ENCODE results near the gene KCNN3. TPM values are rescaled to one million over a fixed set of nuclear protein-coding genes. Genes with fewer than 3 reads are reported as not detected.

The KCNN3 gene
- total RNA-seq, 1 donor from 2014 or later: 0.36 TPM

DNA sequence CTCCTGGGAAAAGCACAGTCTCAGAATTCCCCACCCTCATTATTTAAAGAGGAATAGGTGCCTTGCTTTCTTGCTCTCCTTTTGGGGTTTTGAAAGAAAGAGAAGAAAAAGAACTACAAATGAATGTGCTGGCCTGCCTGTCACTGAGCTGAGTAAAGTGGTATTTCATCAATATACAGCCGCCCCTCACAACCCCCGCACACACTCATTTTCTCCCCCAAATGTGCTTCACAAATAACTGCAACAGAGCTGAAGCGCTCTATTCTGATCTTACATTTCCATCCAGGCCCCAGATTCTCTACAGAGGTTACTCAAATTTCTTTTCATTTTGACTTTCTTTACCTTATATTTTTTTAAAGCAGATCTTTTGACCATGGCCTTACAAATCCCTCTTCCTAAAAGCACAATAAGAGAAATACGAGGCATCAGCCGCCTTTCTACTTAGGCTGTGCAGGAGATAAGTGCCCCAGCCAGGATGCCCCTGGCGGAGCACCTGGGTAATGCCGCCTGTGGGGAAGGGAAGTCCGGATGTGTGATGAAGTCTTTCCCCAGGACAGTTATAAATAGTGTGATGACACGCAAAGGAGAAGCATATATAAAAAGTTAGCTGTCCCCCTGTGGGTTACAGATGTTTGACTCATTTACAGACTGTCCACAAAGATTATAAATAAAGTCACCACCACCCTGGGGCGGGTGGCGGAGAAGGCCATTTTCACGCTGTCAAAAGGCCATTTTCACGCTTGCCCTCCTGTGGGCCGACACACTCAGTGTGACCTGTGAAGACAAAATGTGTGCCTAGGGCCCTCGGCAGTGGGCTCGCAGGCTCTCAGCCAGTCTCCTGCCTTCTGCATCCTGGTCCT lies 6.5 kb downstream of the KCNN3 start:
- peaks cover 20% of the 10 kb centered on the region for H3K4me1 Mint-ChIP-seq (ENCODE audit: low read depth)
- H3K27me3 Mint-ChIP-seq (ENCODE audit: insufficient read depth): peaks cover 17% of the 10 kb centered on the region
- H3K36me3 Mint-ChIP-seq (ENCODE audit: low read depth): no peaks in the 10 kb centered on the region
- intact Hi-C loops (cut with micrococcal nuclease): loop anchor here (2.0 kb wide), 1 partner anchor 15 kb away; no protein-coding TSS in a partner anchor
- no peak overlapping the region for H3K27ac Mint-ChIP-seq
- no peak overlapping the region for H3K4me3 Mint-ChIP-seq
- DNase-seq (ENCODE audit: low spot score): no peak
- H3K9me3 Mint-ChIP-seq: no peaks in the 10 kb centered on the region

DNA sequence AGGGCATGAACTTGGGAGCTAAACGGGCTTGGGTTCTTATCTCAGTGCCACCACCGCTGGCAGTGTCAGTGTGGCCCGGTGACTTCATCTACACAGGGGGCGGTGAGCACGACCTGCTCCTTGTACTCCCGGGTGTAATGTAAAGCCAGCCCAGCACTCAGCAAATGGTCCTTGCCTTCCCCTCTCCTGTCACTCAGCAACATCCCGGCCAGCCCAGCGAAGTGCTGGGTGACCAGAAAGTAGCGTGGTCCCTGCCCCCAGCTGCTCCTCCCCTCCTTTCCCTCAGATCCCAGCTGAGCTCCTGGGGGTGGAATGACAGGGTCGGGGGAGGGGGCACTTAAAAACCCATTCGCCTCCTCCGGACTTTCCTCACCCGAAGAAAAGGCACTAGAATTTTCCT lies 7.2 kb downstream of the KCNN3 start:
- Mint-ChIP-seq H3K27me3 (ENCODE audit: insufficient read depth) (peaks cover 13% of the 10 kb centered on the region), H3K4me3 (no peak overlapping the region), H3K27ac (no peak overlapping the region), H3K4me1 (ENCODE audit: low read depth) (peaks cover 24% of the 10 kb centered on the region), H3K36me3 (ENCODE audit: low read depth) (no peaks in the 10 kb centered on the region), H3K9me3 (no peaks in the 10 kb centered on the region)
- no peak for DNase-seq (ENCODE audit: low spot score)
- intact Hi-C loops (cut with micrococcal nuclease): loop anchor here (2.0 kb wide), 1 partner anchor 14 kb away; no protein-coding TSS in a partner anchor

DNA sequence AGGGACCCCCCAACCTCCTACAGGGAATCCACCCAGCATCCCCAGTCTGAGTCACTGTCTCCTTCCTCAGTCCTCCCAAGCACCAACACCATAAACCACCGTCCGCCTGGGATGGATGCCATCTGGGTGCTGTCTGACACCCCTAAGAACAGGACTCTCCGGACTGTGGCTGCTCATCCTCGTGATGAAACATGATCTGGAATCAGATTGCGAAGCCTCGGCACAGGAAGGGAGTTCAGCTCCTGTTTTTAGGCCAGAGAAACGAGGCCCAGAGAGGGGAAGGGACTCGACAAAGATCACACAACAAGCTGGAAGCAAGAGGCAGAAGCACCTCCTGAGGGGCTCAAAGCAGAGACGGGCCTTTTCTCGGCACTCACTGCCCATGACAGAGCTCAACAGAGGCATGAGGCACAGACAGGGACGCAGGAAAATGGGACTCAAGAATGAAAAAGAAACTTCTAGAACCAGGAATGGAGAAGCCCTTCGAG lies 8.4 kb downstream of the KCNN3 start:
- H3K9me3 Mint-ChIP-seq: no peaks in the 10 kb centered on the region
- intact Hi-C loops (cut with micrococcal nuclease): loop anchor here (2.0 kb wide), 1 partner anchor 13 kb away; no protein-coding TSS in a partner anchor
- H3K27me3 Mint-ChIP-seq (ENCODE audit: insufficient read depth): peaks cover 15% of the 10 kb centered on the region
- no peak for DNase-seq (ENCODE audit: low spot score)
- H3K36me3 Mint-ChIP-seq (ENCODE audit: low read depth): no peaks in the 10 kb centered on the region
- no peak overlapping the region for H3K4me3 Mint-ChIP-seq
- H3K27ac Mint-ChIP-seq: no peak overlapping the region
- H3K4me1 Mint-ChIP-seq (ENCODE audit: low read depth): peaks cover 31% of the 10 kb centered on the region

DNA sequence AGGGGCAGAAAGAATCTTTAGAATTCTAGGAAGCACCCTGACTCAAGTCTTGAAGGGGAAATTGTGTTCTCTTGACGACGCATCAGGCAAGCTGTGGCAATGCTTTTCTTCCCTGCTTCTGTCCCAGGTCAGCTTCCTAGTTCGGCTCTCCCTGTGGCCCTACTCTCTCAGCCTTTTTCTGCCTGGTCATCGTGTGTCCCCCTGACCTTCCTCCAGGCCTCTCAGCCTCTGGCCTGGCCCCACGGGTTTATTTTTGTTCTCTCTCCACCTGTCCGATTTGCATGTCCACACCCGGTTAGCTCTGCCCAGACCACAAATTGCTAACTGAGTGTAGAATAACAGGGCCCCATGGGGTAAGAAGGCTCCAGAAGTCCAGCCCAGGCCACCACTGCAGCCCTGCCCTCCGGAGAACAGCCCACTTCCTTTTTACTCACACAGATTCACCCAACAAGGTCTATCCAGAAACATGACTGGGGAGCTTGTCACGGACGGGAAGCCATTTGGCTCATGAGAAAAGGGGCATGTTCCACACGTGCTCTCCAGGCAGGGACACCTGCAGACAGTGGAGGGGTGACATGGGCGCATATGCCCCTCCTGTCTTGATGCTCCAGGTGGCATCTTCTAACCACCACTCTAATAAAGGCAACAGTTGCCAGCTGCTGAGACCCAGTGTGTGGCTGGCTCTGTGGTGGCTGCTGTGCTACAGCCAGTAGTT lies 9.8 kb downstream of the KCNN3 start:
- no peaks in the 10 kb centered on the region for H3K9me3 Mint-ChIP-seq
- H3K36me3 Mint-ChIP-seq (ENCODE audit: low read depth): no peaks in the 10 kb centered on the region
- peaks cover 37% of the 10 kb centered on the region for H3K4me1 Mint-ChIP-seq (ENCODE audit: low read depth)
- DNase-seq (ENCODE audit: low spot score): no peak
- intact Hi-C loops (cut with micrococcal nuclease): no loop called here
- H3K27me3 Mint-ChIP-seq (ENCODE audit: insufficient read depth): peaks cover 15% of the 10 kb centered on the region
- H3K27ac Mint-ChIP-seq: peak overlapping the region; percentile 64
- no peak overlapping the region for H3K4me3 Mint-ChIP-seq

DNA sequence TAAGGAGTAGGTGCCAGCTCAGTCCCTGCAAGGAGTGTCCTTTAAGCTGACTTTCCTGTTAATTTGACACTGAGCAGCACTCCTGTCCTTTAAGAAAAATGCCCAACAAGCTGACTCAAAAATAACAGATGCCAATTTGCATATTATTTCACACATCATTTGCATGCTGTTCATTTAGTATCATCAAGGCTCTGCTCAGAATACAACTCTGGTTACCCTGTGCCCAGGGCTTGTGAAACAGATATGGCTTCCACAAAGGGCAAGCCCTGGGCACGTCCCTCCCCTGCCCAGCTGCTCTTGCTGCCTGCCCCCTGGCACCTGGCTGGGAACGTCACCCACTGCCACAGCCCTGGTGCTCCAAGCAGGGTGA lies 10.3 kb downstream of the KCNN3 start:
- H3K36me3 Mint-ChIP-seq (ENCODE audit: low read depth): no peaks in the 10 kb centered on the region
- no peak overlapping the region for H3K4me3 Mint-ChIP-seq
- no peak overlapping the region for H3K27ac Mint-ChIP-seq
- peaks cover 15% of the 10 kb centered on the region for H3K27me3 Mint-ChIP-seq (ENCODE audit: insufficient read depth)
- intact Hi-C loops (cut with micrococcal nuclease): no loop called here
- H3K9me3 Mint-ChIP-seq: no peaks in the 10 kb centered on the region
- H3K4me1 Mint-ChIP-seq (ENCODE audit: low read depth): peaks cover 36% of the 10 kb centered on the region
- no peak for DNase-seq (ENCODE audit: low spot score)

DNA sequence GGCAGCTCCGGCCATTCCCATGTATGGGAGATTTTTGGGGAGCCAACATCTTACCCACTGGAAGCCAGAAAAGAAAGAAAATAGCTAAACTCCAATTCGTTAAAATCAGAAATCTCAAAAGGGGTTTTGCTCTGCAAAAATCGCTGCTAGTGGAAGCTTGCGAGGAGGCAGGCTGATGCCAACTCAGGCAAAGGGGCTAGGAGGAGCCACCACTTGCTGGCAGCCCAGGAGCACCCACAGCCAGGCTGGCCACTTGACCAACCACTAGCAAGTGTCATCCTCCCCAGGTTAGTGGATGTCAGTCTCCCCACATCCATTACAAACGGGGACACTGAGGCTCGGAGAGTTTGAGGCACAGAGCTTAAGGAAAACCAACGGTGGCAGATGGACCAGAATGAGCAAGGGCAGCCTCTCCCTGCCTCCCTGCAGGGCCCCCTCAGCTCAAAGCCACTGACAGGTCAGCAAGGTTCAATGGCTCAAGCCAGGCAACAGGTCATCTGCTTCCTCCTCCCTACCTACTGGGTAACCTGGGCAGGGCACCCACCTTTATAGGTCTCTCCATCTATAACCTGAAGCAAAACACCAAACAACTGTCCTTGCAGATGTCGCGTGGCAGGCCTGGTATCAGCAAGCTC lies 10.8 kb downstream of the KCNN3 start:
- peaks cover 11% of the 10 kb centered on the region for H3K27me3 Mint-ChIP-seq (ENCODE audit: insufficient read depth)
- intact Hi-C loops (cut with micrococcal nuclease): no loop called here
- no peak overlapping the region for H3K4me3 Mint-ChIP-seq
- no peaks in the 10 kb centered on the region for H3K36me3 Mint-ChIP-seq (ENCODE audit: low read depth)
- DNase-seq (ENCODE audit: low spot score): no peak
- H3K4me1 Mint-ChIP-seq (ENCODE audit: low read depth): peaks cover 31% of the 10 kb centered on the region
- H3K9me3 Mint-ChIP-seq: no peaks in the 10 kb centered on the region
- no peak overlapping the region for H3K27ac Mint-ChIP-seq

DNA sequence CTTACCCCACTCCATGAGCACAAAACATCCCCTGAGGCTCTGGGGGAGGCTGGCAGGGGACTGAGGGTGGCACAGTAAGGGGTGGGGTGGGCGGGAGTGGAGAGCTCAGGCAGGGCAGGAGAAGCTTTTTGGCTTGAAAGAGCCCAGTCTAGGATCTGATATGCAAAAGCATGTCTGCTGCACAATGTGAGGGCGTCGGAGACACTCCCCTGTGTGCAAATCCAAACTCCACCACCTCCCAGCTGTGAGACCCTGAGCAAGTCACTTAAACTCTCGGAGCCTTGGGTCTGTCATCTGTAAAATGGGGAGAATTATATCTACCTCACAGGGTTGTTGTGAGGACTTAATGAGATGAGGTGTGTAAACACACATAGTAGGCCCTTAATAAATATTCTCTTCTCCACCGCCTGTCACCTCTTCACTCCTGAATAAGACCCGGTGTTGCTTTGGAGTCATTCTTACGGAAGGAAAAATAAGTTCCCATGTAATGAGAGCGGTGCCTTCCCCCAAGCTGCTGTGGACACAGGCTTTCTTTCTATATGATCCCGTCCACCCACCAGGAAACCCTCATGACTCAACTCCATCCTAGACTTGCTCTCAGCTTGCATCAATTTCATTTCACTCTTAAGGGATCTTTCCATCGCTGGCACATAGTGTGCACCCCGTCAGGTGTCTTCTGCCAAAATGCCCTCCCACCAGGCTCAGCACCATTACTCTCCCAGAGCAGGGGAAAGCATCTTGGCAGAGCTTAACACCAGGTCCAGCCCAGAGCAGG lies 12.5 kb downstream of the KCNN3 start:
- no peak for DNase-seq (ENCODE audit: low spot score)
- H3K27ac Mint-ChIP-seq: peak overlapping the region; percentile 82
- H3K27me3 Mint-ChIP-seq (ENCODE audit: insufficient read depth): peaks cover 7% of the 10 kb centered on the region
- intact Hi-C loops (cut with micrococcal nuclease): no loop called here
- no peaks in the 10 kb centered on the region for H3K36me3 Mint-ChIP-seq (ENCODE audit: low read depth)
- peaks cover 24% of the 10 kb centered on the region for H3K4me1 Mint-ChIP-seq (ENCODE audit: low read depth)
- H3K9me3 Mint-ChIP-seq: no peaks in the 10 kb centered on the region
- no peak overlapping the region for H3K4me3 Mint-ChIP-seq

DNA sequence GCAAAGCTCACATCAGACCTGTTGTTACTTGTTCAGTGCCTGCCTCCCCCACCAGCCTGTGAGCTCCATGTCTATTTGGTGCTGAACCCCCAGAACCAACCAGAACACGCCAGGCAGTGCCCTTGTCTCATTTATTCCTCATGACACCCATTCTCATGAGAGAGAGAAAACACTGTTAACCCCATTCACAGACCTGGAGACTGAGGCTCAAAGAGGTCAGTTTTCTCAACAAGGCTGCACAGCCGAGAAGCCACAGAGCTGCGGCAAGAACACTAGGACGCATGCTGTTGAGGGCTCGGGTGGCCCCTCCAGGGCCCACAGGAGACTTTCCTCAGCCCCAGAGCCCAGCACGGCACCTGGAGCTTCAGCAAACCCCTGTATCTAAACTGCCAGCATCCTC lies 13.1 kb downstream of the KCNN3 start:
- no peak for DNase-seq (ENCODE audit: low spot score)
- no peak overlapping the region for H3K27ac Mint-ChIP-seq
- H3K27me3 Mint-ChIP-seq (ENCODE audit: insufficient read depth): peaks cover 7% of the 10 kb centered on the region
- intact Hi-C loops (cut with micrococcal nuclease): no loop called here
- no peaks in the 10 kb centered on the region for H3K36me3 Mint-ChIP-seq (ENCODE audit: low read depth)
- peaks cover 24% of the 10 kb centered on the region for H3K4me1 Mint-ChIP-seq (ENCODE audit: low read depth)
- no peaks in the 10 kb centered on the region for H3K9me3 Mint-ChIP-seq
- H3K4me3 Mint-ChIP-seq: no peak overlapping the region

DNA sequence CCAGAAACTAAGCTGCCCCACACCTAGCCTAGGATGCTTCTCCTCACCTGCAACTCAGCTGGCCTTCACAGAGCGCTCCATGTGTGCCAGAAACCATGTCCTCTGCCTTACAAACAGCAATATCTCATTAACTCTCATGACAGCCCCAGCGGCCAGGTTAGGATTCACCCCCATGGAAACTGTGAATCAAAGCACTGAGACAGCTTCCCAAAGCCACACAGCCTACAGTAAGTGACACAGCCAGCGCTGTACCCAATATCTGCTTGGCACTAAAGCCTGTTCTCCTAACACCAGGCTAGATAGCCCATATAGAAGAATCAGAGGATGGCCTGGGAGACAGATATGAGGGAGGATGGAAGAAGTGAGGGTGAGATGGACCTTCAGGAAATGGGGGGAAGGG lies 13.5 kb downstream of the KCNN3 start:
- intact Hi-C loops (cut with micrococcal nuclease): no loop called here
- no peaks in the 10 kb centered on the region for H3K36me3 Mint-ChIP-seq (ENCODE audit: low read depth)
- H3K9me3 Mint-ChIP-seq: no peaks in the 10 kb centered on the region
- H3K27me3 Mint-ChIP-seq (ENCODE audit: insufficient read depth): peaks cover 5% of the 10 kb centered on the region
- H3K4me1 Mint-ChIP-seq (ENCODE audit: low read depth): peaks cover 24% of the 10 kb centered on the region
- no peak overlapping the region for H3K27ac Mint-ChIP-seq
- no peak for DNase-seq (ENCODE audit: low spot score)
- no peak overlapping the region for H3K4me3 Mint-ChIP-seq

DNA sequence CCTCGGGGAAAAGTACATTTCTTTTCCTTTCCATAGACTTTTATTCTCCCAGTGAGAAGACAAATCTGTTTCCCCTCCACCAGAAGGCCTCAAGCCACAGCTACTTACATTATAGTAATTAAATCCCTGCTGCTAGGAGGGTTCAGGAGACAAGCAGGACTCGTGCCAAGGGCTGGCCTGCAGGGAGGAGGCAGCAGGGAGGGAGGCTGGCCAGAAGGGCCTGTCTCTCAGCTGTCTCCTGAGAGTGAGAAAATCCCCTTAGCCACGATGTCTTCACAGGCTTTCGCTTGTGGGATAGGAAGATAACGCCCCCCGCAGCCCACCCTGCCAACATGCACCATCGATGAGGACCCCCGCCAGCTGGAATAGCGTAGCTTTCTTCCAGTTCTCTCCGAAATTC lies 14.0 kb downstream of the KCNN3 start:
- Mint-ChIP-seq H3K9me3 (no peaks in the 10 kb centered on the region), H3K36me3 (ENCODE audit: low read depth) (no peaks in the 10 kb centered on the region), H3K4me3 (no peak overlapping the region), H3K27ac (no peak overlapping the region), H3K27me3 (ENCODE audit: insufficient read depth) (peaks cover 5% of the 10 kb centered on the region), H3K4me1 (ENCODE audit: low read depth) (peaks cover 24% of the 10 kb centered on the region)
- intact Hi-C loops (cut with micrococcal nuclease): no loop called here
- DNase-seq (ENCODE audit: low spot score): no peak

DNA sequence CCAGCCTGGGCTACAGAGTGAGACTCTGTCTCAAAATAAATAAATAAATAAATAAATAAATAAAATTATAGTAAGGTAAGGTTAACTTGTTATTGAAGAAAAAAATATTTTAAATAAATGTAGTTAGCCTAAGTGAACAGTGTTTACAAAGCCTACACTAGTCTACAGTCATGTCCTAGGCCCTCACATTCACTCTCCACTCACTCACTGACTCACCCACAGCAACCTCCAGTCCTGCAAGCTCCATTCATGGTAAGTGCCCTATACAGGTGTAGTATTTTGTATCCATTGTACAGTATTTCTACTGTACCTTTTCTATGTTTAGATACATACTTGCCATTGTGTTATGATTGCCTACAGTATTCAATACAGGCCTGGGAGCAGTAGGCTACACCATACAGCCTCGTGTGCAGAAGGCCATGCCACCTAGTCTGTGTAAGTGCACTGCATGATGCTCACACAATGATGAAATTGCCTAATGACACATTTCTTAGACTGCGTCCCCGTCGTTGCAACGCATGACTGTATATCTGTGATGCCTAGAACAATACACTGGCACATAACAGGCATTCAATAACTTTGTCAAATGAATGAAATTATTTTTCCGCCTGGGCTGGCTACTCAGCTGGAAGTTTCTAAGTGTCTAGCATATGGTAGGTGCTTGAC lies 14.8 kb downstream of the KCNN3 start:
- Mint-ChIP-seq H3K9me3 (no peaks in the 10 kb centered on the region), H3K27ac (no peak overlapping the region), H3K27me3 (ENCODE audit: insufficient read depth) (peaks cover 5% of the 10 kb centered on the region), H3K36me3 (ENCODE audit: low read depth) (no peaks in the 10 kb centered on the region), H3K4me3 (no peak overlapping the region), H3K4me1 (ENCODE audit: low read depth) (peaks cover 25% of the 10 kb centered on the region)
- no peak for DNase-seq (ENCODE audit: low spot score)
- intact Hi-C loops (cut with micrococcal nuclease): no loop called here

DNA sequence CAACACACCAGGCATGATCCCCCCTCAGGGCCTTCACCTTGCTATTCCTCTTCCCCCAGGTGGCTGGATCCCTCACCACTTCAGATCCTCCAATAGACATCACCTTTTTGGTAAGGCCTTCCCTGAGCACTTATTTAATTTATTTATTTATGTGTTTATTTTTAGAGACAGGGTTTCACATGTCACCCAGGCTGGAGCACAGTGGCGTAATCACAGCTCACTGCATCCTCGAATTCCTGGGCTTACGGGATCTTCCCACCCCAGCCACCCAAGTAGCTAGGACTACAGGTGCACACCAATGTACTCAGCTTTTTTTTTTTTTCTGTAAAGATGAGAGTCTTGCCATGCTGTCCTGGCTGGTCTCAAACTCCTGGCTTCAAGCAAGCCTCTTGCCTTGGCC lies 17.2 kb downstream of the KCNN3 start:
- intact Hi-C loops (cut with micrococcal nuclease): no loop called here
- Mint-ChIP-seq H3K27me3 (ENCODE audit: insufficient read depth) (peaks cover 9% of the 10 kb centered on the region), H3K27ac (no peak overlapping the region), H3K4me1 (ENCODE audit: low read depth) (peaks cover 31% of the 10 kb centered on the region), H3K4me3 (no peak overlapping the region), H3K36me3 (ENCODE audit: low read depth) (no peaks in the 10 kb centered on the region), H3K9me3 (no peaks in the 10 kb centered on the region)
- DNase-seq (ENCODE audit: low spot score): no peak
